HEK293 (cell line): Measurements from ENCODE around the gene RGSL1.

ENCODE experiments used
- HOXC10 ChIP-seq: sonication (generic); formaldehyde crosslinking; IDR thresholded peaks from 2 replicates; pipeline ENCODE4 v1.8.1; 2023; ENCODE audit warnings: mild to moderate bottlenecking, missing genetic modification reagents
- KLF16 ChIP-seq: fragments of 450-650 bp; formaldehyde crosslinking; IDR thresholded peaks from 2 replicates; pipeline ENCODE4 v1.5.1; 2017; ENCODE audit warnings: missing biosample characterization, missing genetic modification characterization
- YY2 ChIP-seq: fragments of 450-650 bp; formaldehyde crosslinking; IDR thresholded peaks from 2 replicates; pipeline ENCODE4 v1.5.1; 2016; ENCODE audit warnings: missing biosample characterization, missing genetic modification characterization
- ZEB2 ChIP-seq: fragments of 450-650 bp; formaldehyde crosslinking; IDR thresholded peaks from 2 replicates; pipeline ENCODE4 v1.5.1; 2016; ENCODE audit warnings: missing biosample characterization, missing genetic modification characterization
- ZNF121 ChIP-seq: fragments of 450-650 bp; formaldehyde crosslinking; IDR thresholded peaks from 2 replicates; pipeline ENCODE4 v1.5.1; 2016; ENCODE audit warnings: missing biosample characterization, missing genetic modification characterization
- ZNF548 ChIP-seq: fragments of 450-650 bp; formaldehyde crosslinking; IDR thresholded peaks from 2 replicates; pipeline ENCODE4 v1.5.1; 2016; ENCODE audit warnings: missing biosample characterization, missing genetic modification characterization
- ZNF549 ChIP-seq: fragments of 450-650 bp; IDR thresholded peaks from 2 replicates; pipeline ENCODE4 v1.5.1; 2018; ENCODE audit warnings: missing biosample characterization, missing genetic modification characterization, mild to moderate bottlenecking, inconsistent platforms, moderate library complexity
- TF ChIP-seq, protein P1 (sequence below): fragments of 450-650 bp; formaldehyde crosslinking; IDR thresholded peaks from 2 replicates; pipeline ENCODE4 v1.5.1; 2016; ENCODE audit warnings: missing biosample characterization, missing genetic modification characterization
- TF ChIP-seq, protein P2 (sequence below): fragments of 450-650 bp; formaldehyde crosslinking; IDR thresholded peaks from 2 replicates; pipeline ENCODE4 v1.5.1; 2016; ENCODE audit warnings: missing biosample characterization, missing genetic modification characterization, borderline replicate concordance

- TF ChIP-seq, protein P1, sequence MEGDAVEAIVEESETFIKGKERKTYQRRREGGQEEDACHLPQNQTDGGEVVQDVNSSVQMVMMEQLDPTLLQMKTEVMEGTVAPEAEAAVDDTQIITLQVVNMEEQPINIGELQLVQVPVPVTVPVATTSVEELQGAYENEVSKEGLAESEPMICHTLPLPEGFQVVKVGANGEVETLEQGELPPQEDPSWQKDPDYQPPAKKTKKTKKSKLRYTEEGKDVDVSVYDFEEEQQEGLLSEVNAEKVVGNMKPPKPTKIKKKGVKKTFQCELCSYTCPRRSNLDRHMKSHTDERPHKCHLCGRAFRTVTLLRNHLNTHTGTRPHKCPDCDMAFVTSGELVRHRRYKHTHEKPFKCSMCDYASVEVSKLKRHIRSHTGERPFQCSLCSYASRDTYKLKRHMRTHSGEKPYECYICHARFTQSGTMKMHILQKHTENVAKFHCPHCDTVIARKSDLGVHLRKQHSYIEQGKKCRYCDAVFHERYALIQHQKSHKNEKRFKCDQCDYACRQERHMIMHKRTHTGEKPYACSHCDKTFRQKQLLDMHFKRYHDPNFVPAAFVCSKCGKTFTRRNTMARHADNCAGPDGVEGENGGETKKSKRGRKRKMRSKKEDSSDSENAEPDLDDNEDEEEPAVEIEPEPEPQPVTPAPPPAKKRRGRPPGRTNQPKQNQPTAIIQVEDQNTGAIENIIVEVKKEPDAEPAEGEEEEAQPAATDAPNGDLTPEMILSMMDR (tag by site-specific recombination), result no peak
- no peak for TF ChIP-seq ZNF548
- TF ChIP-seq, protein P2, sequence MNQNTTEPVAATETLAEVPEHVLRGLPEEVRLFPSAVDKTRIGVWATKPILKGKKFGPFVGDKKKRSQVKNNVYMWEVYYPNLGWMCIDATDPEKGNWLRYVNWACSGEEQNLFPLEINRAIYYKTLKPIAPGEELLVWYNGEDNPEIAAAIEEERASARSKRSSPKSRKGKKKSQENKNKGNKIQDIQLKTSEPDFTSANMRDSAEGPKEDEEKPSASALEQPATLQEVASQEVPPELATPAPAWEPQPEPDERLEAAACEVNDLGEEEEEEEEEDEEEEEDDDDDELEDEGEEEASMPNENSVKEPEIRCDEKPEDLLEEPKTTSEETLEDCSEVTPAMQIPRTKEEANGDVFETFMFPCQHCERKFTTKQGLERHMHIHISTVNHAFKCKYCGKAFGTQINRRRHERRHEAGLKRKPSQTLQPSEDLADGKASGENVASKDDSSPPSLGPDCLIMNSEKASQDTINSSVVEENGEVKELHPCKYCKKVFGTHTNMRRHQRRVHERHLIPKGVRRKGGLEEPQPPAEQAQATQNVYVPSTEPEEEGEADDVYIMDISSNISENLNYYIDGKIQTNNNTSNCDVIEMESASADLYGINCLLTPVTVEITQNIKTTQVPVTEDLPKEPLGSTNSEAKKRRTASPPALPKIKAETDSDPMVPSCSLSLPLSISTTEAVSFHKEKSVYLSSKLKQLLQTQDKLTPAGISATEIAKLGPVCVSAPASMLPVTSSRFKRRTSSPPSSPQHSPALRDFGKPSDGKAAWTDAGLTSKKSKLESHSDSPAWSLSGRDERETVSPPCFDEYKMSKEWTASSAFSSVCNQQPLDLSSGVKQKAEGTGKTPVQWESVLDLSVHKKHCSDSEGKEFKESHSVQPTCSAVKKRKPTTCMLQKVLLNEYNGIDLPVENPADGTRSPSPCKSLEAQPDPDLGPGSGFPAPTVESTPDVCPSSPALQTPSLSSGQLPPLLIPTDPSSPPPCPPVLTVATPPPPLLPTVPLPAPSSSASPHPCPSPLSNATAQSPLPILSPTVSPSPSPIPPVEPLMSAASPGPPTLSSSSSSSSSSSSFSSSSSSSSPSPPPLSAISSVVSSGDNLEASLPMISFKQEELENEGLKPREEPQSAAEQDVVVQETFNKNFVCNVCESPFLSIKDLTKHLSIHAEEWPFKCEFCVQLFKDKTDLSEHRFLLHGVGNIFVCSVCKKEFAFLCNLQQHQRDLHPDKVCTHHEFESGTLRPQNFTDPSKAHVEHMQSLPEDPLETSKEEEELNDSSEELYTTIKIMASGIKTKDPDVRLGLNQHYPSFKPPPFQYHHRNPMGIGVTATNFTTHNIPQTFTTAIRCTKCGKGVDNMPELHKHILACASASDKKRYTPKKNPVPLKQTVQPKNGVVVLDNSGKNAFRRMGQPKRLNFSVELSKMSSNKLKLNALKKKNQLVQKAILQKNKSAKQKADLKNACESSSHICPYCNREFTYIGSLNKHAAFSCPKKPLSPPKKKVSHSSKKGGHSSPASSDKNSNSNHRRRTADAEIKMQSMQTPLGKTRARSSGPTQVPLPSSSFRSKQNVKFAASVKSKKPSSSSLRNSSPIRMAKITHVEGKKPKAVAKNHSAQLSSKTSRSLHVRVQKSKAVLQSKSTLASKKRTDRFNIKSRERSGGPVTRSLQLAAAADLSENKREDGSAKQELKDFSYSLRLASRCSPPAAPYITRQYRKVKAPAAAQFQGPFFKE (tag by site-specific recombination), result no peak
- no peak for TF ChIP-seq HOXC10 (CRISPR knock-in tag)
- TF ChIP-seq YY2 (tag by site-specific recombination), result no peak
- TF ChIP-seq KLF16 (tag by site-specific recombination), result no peak
- TF ChIP-seq ZNF549, result no peak
- TF ChIP-seq ZNF121 (tag by site-specific recombination), result no peak
- TF ChIP-seq ZEB2, result no peak
Measured at GRCh38 chr1:182400567-182400966, 49.4 kb upstream of the RGSL1 start, which contains the start of gene TEDDM1.
